M059J (cell line): ENCODE results near the gene KIRREL3. TPM values are rescaled to one million over a fixed set of nuclear protein-coding genes. Genes with fewer than 3 reads are reported as not detected.
A peak's percentile ranks its signal among the peaks of the same experiment; 100 is the strongest.

Experiments used
- DNase-seq: peaks from one replicate; pipeline ENCODE4 v3.0.0-alpha.2; 2012; ENCODE audit warnings: low read depth
- total RNA-seq: library from RNA; depleted of rRNA; stranded (reverse); fragments of >200 nt; shearing (Covaris generic); gene quantifications from 2 replicates; pipeline ENCODE4 v1.2.3, GENCODE V29; 2014

KIRREL3 gene
- total RNA-seq, 1 experiment from 2014 or later: 9.8 TPM

DNA sequence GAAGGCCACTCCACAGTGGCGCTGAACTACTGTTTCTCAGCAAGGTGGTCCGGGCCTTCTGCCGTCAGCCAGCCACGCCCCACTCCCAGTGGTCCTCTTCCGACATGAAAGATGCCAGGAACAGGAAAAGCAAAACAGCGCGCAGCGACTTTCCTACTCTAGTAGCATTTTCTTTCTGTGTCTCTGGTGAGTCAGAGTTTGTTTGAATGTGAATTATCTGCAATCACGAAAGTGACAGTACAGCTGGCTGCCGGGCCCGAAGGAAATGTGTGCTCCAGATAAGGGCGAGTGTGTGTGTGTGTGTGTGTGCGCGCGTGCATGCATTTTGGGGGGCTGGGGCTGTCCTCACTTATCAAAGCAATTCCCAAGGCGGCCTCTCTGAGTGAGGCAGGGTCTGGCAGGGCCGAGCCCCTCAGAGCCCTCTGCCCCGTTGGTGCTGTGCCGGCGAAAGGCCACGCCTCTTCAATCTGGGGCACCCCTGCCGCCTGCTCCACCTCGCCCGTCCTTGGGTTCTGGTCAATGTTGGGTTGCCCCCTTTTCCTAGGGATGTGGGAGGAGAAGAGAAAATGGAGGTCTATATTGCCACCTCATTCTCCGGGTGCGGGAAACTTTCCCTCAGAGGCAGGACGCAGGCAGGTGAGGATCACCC is 288.5 kb downstream of the KIRREL3 start:
- no peak for DNase-seq

DNA sequence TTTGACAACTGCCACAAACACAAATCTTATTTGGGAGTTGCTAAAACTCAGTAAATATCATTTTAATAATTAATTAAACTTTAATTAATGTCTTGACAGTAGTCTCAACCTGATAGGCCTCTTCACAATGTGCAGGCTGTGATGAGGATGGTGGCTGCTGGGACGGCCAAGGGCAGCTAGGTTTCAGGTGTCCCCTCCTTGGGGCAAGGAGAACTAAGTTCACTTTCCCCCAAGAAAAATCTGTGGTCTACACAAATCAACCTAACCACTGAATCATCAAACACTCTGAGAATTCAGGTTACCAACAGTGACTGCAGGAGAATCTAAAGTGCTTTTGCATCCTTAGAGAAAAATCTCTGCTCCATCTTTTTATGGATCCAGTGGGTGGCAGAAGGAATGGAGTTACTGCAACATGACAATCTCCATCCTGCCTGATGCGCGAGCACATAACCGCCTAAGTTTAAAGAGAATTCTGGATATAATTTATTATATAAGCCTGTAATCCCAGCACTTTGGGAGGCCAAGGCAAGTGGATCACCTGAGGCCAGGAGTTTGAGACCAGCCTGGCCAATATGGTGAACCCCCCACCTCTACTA is 289.7 kb downstream of the KIRREL3 start:
- DNase-seq: no peak

DNA sequence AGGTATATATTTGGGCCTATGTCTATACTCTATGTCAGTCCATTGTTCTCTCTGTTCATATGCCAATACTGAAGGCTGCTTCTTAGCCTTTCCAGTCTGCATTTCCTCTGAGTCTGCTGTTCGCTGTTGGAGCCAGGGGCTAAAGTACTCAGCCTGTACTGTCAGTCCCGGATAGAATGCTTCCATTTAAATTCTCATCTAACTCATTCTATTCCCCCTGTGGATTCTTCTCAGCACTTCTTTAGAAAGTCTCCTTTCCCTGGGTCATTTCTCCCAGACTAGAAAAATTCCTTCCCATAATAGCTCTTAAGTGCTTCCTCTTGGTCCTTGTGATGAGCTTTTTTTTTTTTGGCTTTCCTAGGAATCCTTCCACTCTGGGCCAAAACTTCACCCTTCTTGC is 293.1 kb downstream of the KIRREL3 start:
- no peak for DNase-seq

DNA sequence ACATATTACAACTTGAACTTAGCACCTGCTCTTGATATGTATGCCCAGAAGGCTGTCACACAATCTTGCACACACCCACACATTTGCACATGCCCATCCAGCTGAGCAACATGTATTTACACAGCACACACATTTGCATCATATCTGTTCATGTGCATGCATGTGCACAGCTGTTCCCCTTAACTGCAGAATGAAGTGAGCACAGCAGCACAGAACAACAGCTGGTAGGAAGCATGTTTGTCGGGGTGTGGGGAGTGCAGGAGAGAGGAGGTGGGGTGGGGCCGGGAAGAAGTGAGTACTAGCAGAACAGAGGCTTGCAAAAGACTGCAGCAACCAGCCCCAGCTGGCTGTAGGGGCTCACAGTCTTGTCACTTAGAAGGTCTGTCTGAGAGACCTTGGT is 296.5 kb downstream of the KIRREL3 start:
- DNase-seq: no peak

DNA sequence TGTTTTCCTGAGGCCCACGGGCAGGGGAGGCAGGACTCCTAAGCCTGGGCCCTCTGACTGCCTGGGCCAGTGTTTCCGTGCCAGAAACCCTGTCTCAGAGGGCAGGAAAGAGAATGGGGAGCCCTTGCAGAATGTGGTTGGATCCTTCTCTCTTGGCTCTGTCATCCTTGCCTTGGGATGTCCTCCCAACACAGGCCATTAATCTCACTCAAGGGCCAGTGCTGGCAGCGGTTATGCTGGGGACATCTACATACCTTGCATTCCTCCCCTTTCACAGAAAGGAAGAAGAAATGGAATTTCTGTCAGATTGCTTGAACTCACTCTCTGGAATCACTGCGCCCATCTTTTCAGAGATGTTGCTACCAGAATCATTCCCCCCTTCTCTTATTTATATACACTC is 296.9 kb downstream of the KIRREL3 start:
- peak; percentile 51 for DNase-seq

DNA sequence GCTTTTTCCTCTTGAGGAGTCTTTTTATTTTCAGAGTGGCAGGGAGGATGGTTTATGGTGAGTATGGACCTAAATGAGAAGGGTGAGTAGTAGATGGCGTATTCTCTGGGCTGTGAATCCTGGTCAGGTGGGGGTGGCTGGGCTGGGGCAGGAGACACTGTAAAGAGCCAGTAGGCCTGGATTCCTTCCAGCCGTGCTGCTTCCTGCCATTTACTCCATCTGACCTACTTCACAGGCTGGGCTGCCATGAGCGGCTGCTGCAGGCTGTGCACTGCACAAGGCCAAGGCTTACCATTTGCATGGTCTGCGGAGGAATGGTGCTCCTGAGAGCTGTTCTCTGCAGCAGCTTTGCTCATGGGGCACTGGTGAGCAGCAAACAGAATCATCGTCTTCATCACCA is 297.6 kb downstream of the KIRREL3 start:
- DNase-seq: peak; percentile 31

DNA sequence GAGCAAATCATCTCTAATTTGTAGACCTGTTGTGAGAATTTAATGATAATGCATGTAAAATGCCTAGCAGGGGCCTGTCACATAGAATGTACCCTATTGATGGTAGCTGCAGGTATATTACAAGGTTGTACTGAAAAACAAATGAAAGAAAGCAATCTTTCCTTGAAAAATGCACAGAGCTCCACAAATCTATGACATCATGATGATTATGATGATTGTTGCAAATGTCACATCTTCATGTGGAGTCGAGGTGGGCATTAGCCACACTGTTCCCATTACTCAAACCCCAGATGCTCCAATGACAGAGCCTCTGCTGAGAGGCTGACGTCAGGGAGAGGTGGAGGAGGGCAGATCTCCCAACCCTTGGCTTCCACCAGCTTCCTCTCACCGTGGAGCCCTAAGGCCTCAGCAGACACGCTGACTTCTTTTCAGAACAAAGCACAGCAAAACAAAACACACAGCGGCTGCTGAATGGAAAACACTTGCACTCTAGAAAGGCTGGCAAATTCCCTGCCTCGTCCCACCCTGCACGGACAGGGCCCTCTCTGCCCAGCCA is 298.3 kb downstream of the KIRREL3 start:
- DNase-seq: no peak

DNA sequence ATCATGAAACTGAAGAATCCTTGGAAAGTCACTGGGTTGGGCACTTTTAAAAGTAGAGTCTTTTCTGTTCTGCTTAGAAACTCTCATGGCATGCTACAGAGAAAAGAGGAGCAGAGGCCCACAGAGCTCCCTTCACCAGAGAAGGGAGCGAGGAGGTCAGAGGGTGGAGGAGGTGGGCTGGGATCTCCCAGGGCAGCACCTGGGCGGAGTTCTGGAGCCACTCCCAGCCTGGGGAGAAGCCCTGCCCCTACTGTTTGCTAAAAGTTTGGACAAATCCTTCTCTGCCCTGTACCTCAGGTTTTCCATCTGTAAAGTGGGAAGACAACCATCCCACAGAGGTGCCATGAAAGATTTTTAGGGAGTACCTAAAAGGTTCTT is 299.1 kb downstream of the KIRREL3 start:
- no peak for DNase-seq

DNA sequence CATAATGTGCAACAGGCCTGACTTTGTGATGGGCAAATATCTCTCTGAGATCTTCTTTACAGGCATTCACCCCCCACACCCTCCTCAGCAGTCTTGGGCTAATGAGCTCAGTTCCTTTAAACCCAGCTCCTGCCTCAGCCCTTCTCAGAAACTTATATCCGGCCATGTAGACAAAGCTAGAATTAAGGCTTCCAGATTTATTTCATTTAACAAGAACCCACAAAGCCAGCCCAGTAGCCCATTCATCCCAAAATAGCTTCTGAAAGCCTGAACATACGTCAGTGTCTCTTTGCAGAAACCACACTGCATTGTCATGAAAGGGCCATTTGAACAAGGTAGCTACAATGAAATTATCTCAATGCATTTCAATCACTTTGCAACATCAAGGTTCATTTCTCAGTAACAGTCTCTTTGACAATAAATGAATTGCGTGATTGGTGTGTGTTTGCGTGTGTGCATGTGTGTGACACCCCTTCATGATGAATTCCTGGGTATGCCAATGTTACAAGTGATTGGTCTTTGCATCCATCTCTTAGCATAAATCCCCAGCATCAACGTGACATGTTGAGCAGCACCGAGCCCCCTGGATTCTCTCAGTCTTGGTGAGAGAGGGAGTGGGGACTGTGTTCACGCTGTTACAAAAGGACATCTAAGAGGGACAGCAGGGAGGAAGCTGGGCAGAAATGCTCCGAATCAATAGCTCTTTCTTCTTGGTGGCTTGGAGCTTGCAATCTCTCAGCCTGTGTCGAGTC is 299.6 kb downstream of the KIRREL3 start:
- DNase-seq: no peak

DNA sequence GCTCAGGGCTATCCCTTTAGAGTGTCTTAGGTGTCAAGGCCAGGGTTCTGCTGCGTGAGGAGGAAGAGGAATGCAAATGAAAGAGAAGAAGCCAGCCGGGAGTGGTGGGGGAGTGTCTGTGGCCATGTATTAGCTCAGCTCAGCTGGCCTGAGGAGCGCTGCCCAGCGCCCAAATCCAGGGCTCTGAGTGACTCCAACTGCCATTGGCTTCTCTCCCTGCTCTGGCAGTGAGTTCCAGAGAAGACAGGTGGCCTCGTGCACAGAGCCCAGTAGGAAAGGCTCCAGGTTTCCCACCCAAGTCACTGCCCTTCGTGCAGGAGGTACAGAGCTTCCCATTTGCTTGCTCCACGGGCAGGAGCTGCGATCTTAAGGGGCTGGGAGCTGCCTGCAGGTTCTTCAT is 302.0 kb downstream of the KIRREL3 start:
- DNase-seq: no peak

DNA sequence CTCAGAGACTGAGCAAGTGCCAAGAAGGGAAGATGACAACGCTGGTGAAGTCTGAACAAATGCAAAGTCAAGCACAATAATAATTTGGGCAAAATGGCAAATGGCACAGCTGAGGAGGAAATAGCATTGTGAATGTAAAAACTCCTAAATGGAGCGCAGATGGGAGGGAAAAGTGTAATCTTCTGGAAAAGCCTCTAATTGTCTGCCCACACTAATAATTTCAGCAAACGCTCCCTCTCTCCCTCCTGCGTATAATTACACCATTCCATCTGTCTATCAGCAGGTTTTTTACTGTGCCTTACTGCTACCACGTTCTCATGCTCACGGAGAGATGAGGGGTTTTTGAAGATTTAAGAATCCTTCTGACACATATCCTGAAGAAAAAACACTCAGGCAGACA is 302.6 kb downstream of the KIRREL3 start:
- no peak for DNase-seq

DNA sequence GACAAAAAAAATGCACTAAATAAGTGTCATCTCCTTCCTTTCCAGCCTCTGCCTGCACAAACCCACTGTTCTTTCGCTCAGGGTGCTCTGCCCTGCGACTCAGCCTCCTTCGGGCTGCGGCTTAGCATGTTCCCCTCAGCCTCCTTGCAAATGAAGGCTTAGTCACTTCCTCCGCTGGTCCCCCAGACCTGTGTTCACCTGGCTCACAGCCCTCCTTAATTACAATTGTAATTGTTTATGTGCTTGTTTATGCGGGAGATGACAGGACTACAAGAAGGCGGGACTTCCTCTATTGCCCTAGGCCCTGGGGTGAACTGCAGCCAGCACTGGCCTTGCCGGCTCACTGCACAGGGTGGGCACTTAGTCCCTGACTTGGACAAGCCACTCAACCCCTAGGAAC is 303.6 kb downstream of the KIRREL3 start:
- DNase-seq: peak; percentile 65

DNA sequence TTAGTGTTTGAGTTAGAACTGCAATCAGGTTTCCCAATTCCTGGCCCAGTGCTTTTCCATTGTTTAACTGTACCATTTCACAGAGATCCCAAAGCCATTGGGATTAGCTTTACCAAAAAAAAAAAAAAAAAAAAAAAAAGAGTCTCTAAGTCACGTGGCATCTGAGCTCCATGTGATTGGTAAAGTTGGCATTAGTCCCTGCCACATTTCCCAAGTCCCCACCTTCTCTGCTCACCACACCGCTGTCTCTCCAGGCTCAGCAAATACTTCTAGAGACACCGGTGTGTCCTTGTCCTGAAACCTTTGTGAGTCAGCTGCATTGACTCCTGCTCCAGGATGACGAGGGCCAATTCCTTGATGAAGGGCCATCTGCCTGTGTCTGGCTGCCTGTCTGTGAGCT is 305.3 kb downstream of the KIRREL3 start:
- no peak for DNase-seq

DNA sequence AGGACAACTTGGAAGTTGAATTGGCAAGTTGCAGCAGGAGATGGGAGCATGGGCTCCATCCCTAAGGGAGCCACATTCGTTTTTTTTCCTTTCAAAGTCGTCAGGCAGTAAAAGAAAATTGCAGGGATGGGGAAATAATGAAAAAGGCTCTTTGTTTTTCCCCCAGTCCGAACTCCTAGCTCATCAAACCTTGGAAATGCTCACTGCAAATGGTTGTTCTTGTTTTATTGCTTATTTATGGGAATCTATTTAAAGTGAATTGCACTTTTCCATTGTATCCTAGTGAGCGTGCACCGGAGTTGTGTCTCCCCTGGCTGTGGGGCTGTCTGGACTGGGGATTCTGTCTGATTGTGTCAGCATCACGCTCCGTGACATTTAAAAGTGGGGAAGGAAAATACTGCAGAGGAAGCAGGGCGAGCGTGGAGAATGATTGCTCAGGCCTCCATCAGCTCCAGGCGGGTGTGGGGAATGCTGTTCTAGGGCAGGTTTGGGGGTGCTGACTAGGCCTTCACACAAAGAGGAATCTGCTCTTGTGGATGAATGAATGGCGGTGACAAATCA is 306.4 kb downstream of the KIRREL3 start:
- no peak for DNase-seq

DNA sequence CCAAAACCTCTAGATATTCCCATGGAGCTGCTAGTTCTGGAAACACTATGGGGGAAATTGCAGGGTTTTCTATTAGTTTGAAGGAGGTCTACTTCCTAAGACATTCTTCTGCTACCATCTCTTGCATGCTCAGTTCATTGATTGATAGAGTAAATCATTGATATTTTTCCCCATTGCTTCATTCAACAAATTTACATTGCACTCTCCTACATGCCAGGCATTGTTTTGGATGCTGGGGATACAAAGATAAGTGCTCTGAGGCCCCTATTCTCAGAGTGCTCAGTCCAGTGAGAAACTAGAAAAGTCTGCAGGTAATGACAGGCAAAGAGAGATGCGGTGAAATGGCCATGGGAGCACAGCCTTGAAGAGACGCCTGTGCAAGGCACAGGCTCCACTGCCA is 313.1 kb downstream of the KIRREL3 start:
- DNase-seq: no peak

DNA sequence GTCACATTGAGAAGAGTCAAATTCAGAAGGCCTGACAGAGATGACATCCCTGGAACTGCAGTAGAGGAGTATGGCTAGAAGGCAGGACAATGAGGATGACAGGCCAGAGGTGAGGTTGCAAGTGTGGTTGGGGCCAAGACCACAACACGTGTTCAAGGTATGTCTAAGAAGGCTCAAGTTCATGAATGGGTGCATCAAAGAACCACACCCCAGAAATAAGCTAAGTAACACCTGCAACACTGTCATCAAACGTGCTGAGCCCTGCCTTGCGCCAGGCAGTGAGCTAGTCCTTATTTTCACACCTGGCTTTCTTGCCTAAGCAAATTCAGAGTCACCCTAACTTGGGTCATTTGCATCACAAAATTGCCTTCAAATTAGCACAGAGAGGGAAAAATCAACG is 313.6 kb downstream of the KIRREL3 start:
- no peak for DNase-seq

DNA sequence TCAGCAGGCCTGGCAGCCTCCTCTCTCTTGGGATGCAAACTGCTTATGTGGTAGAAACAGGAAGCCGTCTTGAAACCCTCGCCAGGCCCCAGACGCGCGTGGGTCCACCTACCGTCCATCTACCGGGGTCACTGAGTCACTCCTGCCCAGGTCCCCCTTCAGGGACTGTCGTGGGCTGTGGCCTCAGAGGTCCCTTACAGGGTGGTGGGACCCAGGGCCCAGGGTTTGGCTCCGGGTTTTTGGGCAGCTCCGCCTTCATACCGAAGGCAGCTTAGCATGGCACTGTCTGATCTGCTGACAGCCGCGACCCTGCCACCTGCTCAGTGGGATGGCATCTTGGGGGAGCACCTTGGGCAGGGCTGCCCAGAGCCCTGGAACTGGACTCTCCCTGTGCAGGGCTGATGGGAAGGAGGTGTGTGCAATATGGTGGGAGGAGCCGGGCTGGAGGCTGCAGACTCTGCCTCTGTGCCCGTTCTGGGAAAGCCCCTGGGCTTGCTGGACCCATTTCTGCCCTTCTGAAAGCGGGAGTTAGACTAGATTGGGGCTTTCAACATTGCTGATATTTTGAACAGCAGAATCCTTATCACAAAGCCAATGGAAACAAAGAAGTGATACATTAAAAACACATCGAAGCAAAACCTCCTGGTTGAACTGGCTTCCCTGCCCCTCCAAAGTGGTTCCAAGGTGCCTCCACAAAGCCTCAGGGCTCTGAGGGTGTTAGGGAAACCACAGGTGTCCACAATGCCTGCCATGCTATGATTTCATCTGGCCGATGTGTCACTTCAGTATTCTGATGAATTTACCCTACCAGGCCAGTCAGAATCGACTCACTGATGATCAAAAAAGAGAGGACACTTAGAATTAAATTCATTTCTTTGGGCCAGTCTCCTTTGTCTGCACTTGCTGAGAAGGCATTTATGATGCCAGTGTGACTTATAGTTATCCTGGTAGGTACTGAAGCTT is 316.5 kb downstream of the KIRREL3 start:
- DNase-seq: peak; percentile 29

DNA sequence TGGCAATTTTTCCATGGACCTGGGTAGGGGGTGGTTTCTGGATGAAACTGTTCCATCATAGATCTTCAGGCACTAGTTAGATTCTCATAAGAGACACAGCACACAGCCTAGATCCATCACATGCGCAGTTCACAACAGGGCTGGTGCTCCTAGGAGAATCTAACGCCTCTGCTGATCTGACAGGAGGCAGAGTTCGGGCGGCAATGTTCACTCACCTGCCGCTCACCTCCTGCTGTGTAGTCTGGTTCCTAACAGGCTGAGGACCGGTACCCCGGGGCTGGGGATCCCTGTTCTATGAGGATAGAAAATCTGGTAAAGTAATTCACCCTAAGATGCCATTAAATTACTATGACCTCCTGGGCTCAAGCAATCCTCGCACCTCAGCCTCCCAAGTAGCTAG is 318.0 kb downstream of the KIRREL3 start:
- no peak for DNase-seq

DNA sequence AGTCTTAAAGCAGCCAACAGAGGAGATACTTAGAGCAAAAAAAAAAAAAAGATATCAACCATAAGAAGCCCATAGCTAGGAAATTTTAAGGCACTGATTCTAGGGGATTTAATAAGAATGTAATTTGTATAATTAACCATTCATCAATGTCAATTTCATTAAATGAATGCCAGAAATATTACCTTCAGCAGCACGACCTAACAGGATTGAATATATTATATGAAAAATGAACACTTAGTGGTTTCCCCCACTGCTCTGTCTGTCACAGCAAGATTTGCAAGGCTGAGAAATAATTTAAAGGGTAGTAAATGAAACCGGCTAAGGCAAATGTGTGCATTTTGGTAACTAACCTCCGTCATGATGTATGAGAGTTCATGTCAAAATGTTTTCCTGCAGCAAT is 319.9 kb downstream of the KIRREL3 start:
- no peak for DNase-seq

DNA sequence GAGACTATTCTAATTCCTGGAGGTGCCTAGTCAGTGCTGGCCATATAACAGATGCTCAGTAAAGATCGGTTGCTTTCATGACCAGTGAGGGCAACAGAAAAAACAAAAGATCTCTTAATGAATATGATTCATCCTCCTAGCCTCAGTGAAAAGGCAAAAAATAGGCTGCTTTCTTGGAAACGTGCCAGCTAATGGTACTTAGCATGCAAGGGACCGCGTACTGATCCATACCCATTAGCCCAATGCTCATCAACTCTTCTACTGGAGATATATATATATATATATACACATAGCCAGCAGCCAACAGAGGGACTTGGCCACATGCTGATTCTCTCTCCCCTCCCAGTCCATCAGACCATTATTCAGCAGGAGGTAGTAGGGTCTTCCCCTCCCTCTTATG is 320.4 kb downstream of the KIRREL3 start:
- DNase-seq: no peak

DNA sequence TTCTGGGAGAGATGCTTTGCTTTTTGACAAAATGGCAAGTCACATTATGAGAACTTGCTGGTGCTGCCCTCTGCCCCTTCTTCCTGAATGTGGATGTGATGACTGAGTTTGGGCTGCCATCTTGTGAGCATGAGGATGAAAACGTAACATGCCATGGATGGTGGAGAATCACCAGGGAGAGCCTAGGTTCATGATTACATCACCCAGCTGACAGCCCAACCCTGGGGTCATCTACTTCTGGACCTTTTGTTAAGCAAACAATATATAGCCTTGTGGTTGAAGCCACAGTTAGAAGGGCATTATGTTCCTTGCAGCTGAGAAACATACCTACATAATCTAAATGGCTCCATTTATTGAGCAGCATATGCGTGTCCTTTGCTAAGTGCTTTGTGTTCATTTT is 321.5 kb downstream of the KIRREL3 start:
- no peak for DNase-seq

DNA sequence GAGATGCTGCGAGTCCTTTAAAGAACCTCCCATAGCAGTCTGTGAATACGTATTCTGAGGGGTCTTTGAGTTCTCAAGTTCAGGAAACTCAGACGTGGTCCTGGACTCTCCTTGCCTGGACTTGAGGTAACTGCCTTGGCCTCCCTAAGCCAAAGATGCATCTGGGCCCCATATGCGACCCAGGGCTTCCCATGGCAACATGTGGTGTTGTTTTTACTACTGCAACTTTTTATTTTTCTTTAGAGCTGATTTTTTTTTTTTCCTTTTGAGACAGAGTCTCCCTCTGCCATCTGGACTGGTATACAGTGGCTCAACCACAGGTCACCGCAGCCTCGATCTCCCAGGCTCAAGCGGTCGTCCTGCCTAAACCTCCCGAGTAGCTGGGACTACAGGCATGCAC is 324.0 kb downstream of the KIRREL3 start:
- no peak for DNase-seq
